GM12878 (cell line): Measurements from ENCODE around the gene HK1. TPM values are rescaled to one million over a fixed set of nuclear protein-coding genes. Genes with fewer than 3 reads are reported as not detected.

Experiments
- BACH1 ChIP-seq: fragments of 450-650 bp; IDR thresholded peaks from 2 replicates; pipeline ENCODE4 v1.6.1; 2017; ENCODE audit warnings: mild to moderate bottlenecking, borderline replicate concordance
- BCL3 ChIP-seq: IDR thresholded peaks from 2 replicates; pipeline ENCODE4 v1.6.1; 2011; ENCODE audit warnings: borderline replicate concordance, low read depth, mild to moderate bottlenecking, moderate library complexity, low read length; ENCODE audit not compliant: insufficient read depth, poor library complexity, severe bottlenecking
- CBX3 ChIP-seq: fragments of 200-600 bp; sonication (generic); IDR thresholded peaks from 2 replicates; pipeline ENCODE4 v1.6.1; 2016; ENCODE audit warnings: low read depth, borderline replicate concordance
- CHD2 ChIP-seq: IDR thresholded peaks from 2 replicates; pipeline ENCODE4 v1.6.1; 2011; ENCODE audit warnings: low read depth, low read length, improper control_type of control experiment, borderline replicate concordance
- EED ChIP-seq: sonication (generic); IDR thresholded peaks from 2 replicates; pipeline ENCODE4 v1.6.1; 2016; ENCODE audit warnings: antibody characterized with exemption, low read depth
- ELK1 ChIP-seq: IDR thresholded peaks from 2 replicates; pipeline ENCODE4 v1.6.1; 2012; ENCODE audit warnings: low read depth, low read length, improper control_type of control experiment
- ESRRA ChIP-seq: IDR thresholded peaks from 2 replicates; pipeline ENCODE4 v1.6.1; 2012; ENCODE audit warnings: mild to moderate bottlenecking, low read length, improper control_type of control experiment
- HSF1 ChIP-seq: fragments of 150-350 bp; IDR thresholded peaks from 2 replicates; pipeline ENCODE4 v1.6.1; 2014; ENCODE audit warnings: mild to moderate bottlenecking, low read depth, low read length
- LARP7 ChIP-seq: fragments of 450-650 bp; IDR thresholded peaks from 2 replicates; pipeline ENCODE4 v1.6.1; 2017; ENCODE audit warnings: mild to moderate bottlenecking
- MTA2 ChIP-seq: fragments of 450-650 bp; IDR thresholded peaks from 2 replicates; pipeline ENCODE4 v1.6.1; 2016; ENCODE audit warnings: low read depth, mild to moderate bottlenecking, moderate library complexity
- MTA3 ChIP-seq: IDR thresholded peaks from 2 replicates; pipeline ENCODE4 v1.6.1; 2012; ENCODE audit warnings: low read length, inconsistent platforms, borderline replicate concordance
- RBBP5 ChIP-seq: fragments of 200-600 bp; sonication (generic); conservative IDR thresholded peaks from 2 replicates; pipeline ENCODE4 v1.6.1; 2016
- RELA ChIP-seq: fragments of 450-650 bp; IDR thresholded peaks from 2 replicates; pipeline ENCODE4 v1.8.0; 2014; ENCODE audit warnings: borderline replicate concordance; ENCODE audit not compliant: partially characterized antibody
- RELB ChIP-seq: fragments of 450-650 bp; IDR thresholded peaks from 2 replicates; pipeline ENCODE4 v1.6.1; 2017; ENCODE audit warnings: low read depth, mild to moderate bottlenecking, moderate library complexity
- SMAD5 ChIP-seq: IDR thresholded peaks from 2 replicates; pipeline ENCODE4 v1.6.1; 2016; ENCODE audit warnings: antibody characterized with exemption, low read depth
- SREBF2 ChIP-seq: IDR thresholded peaks from 2 replicates; pipeline ENCODE4 v1.6.1; 2012; ENCODE audit warnings: mild to moderate bottlenecking, low read length
- SUPT20H ChIP-seq: IDR thresholded peaks from 2 replicates; pipeline ENCODE4 v1.6.1; 2011; ENCODE audit warnings: low read depth, mild to moderate bottlenecking, low read length, moderate library complexity, borderline replicate concordance; ENCODE audit not compliant: control insufficient read depth
- ZNF274 ChIP-seq: IDR thresholded peaks from one replicate; pipeline ENCODE4 v1.8.0; 2011; ENCODE audit not compliant: insufficient read length, insufficient read depth
- polyA plus RNA-seq, 11 experiments: library from polyadenylated mRNA; depleted of rRNA in 4 of 11; unstranded in 6 of 11; stranded (reverse) in 5 of 11; fragments of >200 nt; fragmentation: Nextera tagmentation in 4 of 11; fragmentation: Illumina TruSeq in 1 of 11; extraction: Ambion mirVana in 4 of 11; extraction: Trizol in 1 of 11; gene quantifications; 1 replicate in 1 of 11; 2 replicates in 10 of 11; pipeline versions ENCODE4 v1.2.1 to v1.2.3, GENCODE V29; 2011 to 2016; ENCODE audit warnings: inconsistent platforms in 2 of 11, missing spikeins in 2 of 11, low read depth in 1 of 11
- total RNA-seq, 4 experiments: library from RNA; depleted of rRNA in 3 of 4; stranded (reverse); fragments of >200 nt in 3 of 4; fragmentation: Illumina TruSeq in 1 of 4; extraction: Trizol in 1 of 4; gene quantifications; 2 replicates each; pipeline versions ENCODE4 v1.2.1 to v1.2.3, GENCODE V29; 2013 to 2021
- TF ChIP-seq, protein P1 (sequence below): fragments of 450-650 bp; IDR thresholded peaks from 2 replicates; pipeline ENCODE4 v1.6.1; 2016; ENCODE audit warnings: mild to moderate bottlenecking
- TF ChIP-seq, protein P2 (sequence below): fragments of 450-650 bp; IDR thresholded peaks from 2 replicates; pipeline ENCODE4 v1.6.1; 2018; ENCODE audit warnings: mild to moderate bottlenecking, low read depth, moderate library complexity; ENCODE audit not compliant: partially characterized antibody

HK1 gene
- total and polyA plus RNA-seq, 10 of the 15 experiments (the other 5 are each of a cell fraction or from before 2014, with no cell fraction given), result 3.4 to 77.3 (median 46.6) TPM

DNA sequence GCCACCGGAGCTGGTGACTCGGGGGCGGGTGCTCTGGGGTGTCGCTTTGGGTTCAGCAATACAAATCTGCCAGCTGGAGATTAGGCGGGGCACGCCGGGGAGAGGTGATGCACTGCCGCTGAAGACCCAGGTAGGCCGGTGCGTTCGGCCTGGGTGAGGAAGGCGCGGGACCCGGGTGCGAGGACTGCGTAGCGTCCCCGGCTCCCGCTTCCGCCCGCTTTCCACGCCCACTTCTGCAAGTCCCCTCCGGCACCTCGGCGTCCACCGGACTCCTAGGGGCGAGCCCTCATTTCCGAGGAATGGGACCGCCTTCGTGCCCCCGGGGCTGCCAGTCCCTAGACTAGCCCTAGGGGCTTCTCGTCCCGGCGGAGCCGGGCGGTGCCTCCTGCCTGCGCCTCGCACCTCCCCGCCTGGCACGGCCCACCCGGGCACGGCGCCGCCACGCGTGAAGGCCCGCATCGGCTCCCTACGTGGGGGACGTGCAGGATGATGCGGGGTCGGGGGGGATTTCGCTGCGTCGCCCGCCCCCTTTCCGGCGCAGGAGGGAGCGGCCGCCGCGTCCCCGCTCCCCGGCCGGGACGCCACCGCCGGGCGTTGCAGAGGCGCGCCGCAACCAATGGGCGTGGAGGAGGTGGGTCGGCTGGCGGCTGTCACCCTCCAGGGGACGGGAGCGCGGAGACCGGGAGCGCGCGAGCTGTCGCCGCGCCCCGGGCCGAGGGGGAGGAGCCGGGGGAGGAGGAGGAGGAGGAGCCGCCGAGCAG lies 40.0 kb downstream of the HK1 start (continued):
- TF ChIP-seq BACH1, result peak; percentile 89
- no peak for TF ChIP-seq RELB
- no peak for TF ChIP-seq CHD2
- no peak for TF ChIP-seq SMAD5
- no peak for TF ChIP-seq MTA3
- TF ChIP-seq HSF1, result no peak
- no peak for TF ChIP-seq MTA2
- no peak for TF ChIP-seq SREBF2
- TF ChIP-seq, protein P1, sequence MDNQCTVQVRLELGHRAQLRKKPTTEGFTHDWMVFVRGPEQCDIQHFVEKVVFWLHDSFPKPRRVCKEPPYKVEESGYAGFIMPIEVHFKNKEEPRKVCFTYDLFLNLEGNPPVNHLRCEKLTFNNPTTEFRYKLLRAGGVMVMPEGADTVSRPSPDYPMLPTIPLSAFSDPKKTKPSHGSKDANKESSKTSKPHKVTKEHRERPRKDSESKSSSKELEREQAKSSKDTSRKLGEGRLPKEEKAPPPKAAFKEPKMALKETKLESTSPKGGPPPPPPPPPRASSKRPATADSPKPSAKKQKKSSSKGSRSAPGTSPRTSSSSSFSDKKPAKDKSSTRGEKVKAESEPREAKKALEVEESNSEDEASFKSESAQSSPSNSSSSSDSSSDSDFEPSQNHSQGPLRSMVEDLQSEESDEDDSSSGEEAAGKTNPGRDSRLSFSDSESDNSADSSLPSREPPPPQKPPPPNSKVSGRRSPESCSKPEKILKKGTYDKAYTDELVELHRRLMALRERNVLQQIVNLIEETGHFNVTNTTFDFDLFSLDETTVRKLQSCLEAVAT, result peak; percentile 52
- TF ChIP-seq RBBP5, result no peak
- no peak for TF ChIP-seq ELK1
- TF ChIP-seq BCL3, result no peak
- no peak for TF ChIP-seq SUPT20H
- no peak for TF ChIP-seq EED
- peak; percentile 76 for TF ChIP-seq LARP7
- no peak for TF ChIP-seq ESRRA
- no peak for TF ChIP-seq ZNF274
- peak; percentile 27 for TF ChIP-seq RELA
- no peak for TF ChIP-seq CBX3
- TF ChIP-seq, protein P2, sequence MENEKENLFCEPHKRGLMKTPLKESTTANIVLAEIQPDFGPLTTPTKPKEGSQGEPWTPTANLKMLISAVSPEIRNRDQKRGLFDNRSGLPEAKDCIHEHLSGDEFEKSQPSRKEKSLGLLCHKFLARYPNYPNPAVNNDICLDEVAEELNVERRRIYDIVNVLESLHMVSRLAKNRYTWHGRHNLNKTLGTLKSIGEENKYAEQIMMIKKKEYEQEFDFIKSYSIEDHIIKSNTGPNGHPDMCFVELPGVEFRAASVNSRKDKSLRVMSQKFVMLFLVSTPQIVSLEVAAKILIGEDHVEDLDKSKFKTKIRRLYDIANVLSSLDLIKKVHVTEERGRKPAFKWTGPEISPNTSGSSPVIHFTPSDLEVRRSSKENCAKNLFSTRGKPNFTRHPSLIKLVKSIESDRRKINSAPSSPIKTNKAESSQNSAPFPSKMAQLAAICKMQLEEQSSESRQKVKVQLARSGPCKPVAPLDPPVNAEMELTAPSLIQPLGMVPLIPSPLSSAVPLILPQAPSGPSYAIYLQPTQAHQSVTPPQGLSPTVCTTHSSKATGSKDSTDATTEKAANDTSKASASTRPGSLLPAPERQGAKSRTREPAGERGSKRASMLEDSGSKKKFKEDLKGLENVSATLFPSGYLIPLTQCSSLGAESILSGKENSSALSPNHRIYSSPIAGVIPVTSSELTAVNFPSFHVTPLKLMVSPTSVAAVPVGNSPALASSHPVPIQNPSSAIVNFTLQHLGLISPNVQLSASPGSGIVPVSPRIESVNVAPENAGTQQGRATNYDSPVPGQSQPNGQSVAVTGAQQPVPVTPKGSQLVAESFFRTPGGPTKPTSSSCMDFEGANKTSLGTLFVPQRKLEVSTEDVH, result no peak
